SH-SY5Y (cell line): Measurements from ENCODE around the gene MRPS22.

Experiments used
- GATA2 ChIP-seq: IDR thresholded peaks from 2 replicates; pipeline ENCODE4 v1.6.1; 2011; ENCODE audit warnings: mild to moderate bottlenecking, low read depth, low read length
- GATA3 ChIP-seq: IDR thresholded peaks from 2 replicates; pipeline ENCODE4 v1.6.1; 2011; ENCODE audit warnings: low read depth, mild to moderate bottlenecking, low read length, moderate library complexity

GRCh38 chr3:139317660-139318430, 26.0 kb upstream of the MRPS22 start:
- TF ChIP-seq GATA3 (no peak), GATA2 (no peak)
